PC-9 (cell line): Measurements from ENCODE around the gene DDX39B. TPM values are rescaled to one million over a fixed set of nuclear protein-coding genes. Genes with fewer than 3 reads are reported as not detected.
"Not testable (repeated sequence)": the region's sequence is repeated elsewhere in the genome, so short reads cannot be mapped to it uniquely, and the experiment has no call there.

Experiments
- BruUV-seq: library from RNA; stranded (reverse); fragments of 400-500 nt; replicated peaks from 2 replicates; lab custom pipeline; 2021; lab: Mats Ljungman, UMichigan
- CTCF ChIA-PET: fragments of 300-600 bp; sonication (Branson Sonifier 250); formaldehyde crosslinking; loops from one replicate; lab custom pipeline; 2022; ENCODE audit warnings: antibody characterized with exemption; lab: Charles Lee
- POLR2A ChIA-PET: fragments of 300-600 bp; sonication (Branson Sonifier 250); formaldehyde crosslinking; loops from one replicate; lab custom pipeline; 2022; ENCODE audit warnings: antibody characterized with exemption; ENCODE audit not compliant: unreplicated experiment; lab: Charles Lee
- DNase-seq, 2 experiments: peaks; one replicate each; pipeline versions ENCODE4 v3.0.0 to v3.0.0-alpha.2; 2015 to 2022; ENCODE audit warnings: mixed read lengths in 1 of 2
- H2AFZ ChIP-seq: fragments of 200-600 bp; sonication (generic); 2 replicates; pipeline ENCODE4 v1.8.1; 2017; ENCODE audit warnings: antibody characterized with exemption
- H3F3A ChIP-seq: fragments of 200-600 bp; sonication (generic); 2 replicates; pipeline ENCODE4 v1.8.1; 2017; ENCODE audit warnings: antibody characterized with exemption, mild to moderate bottlenecking, low read depth; ENCODE audit not compliant: insufficient read depth
- H3K27ac ChIP-seq: fragments of 200-600 bp; sonication (generic); 2 replicates; pipeline ENCODE4 v1.6.1; 2016; ENCODE audit warnings: mixed run types
- H3K27me3 ChIP-seq: fragments of 200-600 bp; sonication (generic); 2 replicates; pipeline ENCODE4 v1.6.1; 2016; ENCODE audit warnings: low read depth, mixed run types; ENCODE audit not compliant: insufficient read depth
- H3K36me3 ChIP-seq: fragments of 200-600 bp; sonication (generic); 2 replicates; pipeline ENCODE4 v1.6.1; 2016; ENCODE audit warnings: low read depth, mixed run types
- H3K4me1 ChIP-seq: fragments of 200-600 bp; sonication (generic); replicated peaks from 2 replicates; pipeline ENCODE4 v1.6.1; 2016; ENCODE audit warnings: mixed run types; ENCODE audit not compliant: insufficient read depth
- H3K4me2 ChIP-seq: fragments of 200-600 bp; sonication (generic); 2 replicates; pipeline ENCODE4 v1.6.1; 2017; ENCODE audit warnings: mixed run types
- H3K4me3 ChIP-seq: fragments of 200-600 bp; sonication (generic); 2 replicates; pipeline ENCODE4 v1.6.1; 2016; ENCODE audit warnings: mixed run types
- H3K79me2 ChIP-seq: fragments of 200-600 bp; sonication (generic); 2 replicates; pipeline ENCODE4 v1.6.1; 2017; ENCODE audit warnings: low read depth, mixed run types
- H3K9me2 ChIP-seq: fragments of 200-600 bp; sonication (generic); 2 replicates; pipeline ENCODE4 v1.8.1; 2017; ENCODE audit warnings: mild to moderate bottlenecking; ENCODE audit not compliant: insufficient read depth
- H3K9me3 ChIP-seq: fragments of 200-600 bp; sonication (generic); 2 replicates; pipeline ENCODE4 v1.8.1; 2016; ENCODE audit warnings: low read depth; ENCODE audit not compliant: insufficient read depth
- H4K20me1 ChIP-seq: fragments of 200-600 bp; sonication (generic); 2 replicates; pipeline ENCODE4 v1.8.1; 2017; ENCODE audit not compliant: insufficient read depth
- EZH2 ChIP-seq: fragments of 200-600 bp; sonication (generic); IDR thresholded peaks from 2 replicates; pipeline ENCODE4 v1.8.0; 2017; ENCODE audit warnings: antibody characterized with exemption, low read depth
- intact Hi-C: fragments of 100-400 bp; cut with micrococcal nuclease; formaldehyde crosslinking; loops from one replicate; pipeline ENCODE4 v1.10.0; 2022; ENCODE audit not compliant: unreplicated experiment
- total RNA-seq: library from RNA; stranded (reverse); gene quantifications from 2 replicates; pipeline ENCODE4 v1.2.3, GENCODE V29; 2021
- TF ChIP-seq, protein P1 (sequence below): fragments of 200-600 bp; sonication (generic); conservative IDR thresholded peaks from 2 replicates; pipeline ENCODE4 v1.6.1; 2017; ENCODE audit warnings: mixed run types, antibody characterized with exemption, mild to moderate bottlenecking, moderate library complexity

Gene DDX39B
- total RNA-seq, 1 experiment from 2014 or later = 383 TPM

DNA sequence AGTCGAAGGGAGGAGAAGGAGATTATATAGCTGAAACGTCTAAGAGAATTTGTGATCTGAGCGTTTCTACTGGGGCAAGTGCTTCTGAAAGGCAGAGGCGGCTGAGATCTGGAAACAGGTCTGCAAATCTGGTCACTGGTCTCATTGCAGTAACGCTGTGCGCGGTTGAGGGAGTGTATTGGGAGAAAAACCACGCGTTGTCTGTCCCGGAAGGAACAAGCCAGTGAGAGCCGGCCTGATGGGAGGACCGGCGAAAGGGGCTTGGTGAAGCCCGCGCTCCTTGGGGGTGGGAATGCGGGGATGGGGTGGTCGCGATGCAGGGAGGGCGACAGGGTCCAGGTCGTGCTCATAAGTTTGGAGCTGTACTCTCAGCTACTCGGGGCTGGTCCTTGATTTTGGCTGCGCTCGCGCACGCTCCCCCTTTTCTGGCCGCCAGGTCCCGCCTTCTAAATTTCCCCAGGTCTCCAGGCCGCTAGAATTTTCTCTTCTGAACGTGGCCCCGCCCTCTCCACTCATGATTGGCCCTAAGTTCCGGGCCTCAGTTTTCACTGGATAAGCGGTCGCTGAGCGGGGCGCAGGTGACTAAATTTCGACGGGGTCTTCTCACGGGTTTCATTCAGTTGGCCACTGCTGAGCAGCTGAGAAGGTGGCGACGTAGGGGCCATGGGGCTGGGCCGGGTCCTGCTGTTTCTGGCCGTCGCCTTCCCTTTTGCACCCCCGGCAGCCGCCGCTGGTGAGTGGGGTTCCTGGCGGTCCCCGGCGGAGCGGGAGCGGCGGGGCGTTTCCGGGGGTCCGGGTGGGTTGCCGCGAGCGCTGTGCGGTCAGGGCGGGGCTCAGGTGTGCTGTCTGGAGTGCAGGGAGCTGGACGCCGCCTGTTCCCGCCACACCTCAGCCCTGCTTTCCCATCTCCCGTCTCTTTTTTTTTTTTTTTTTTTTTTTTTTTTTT, 44.0 kb downstream of the DDX39B start, which contains the start of gene MICB:
TSS of gene MICB (plus strand) at position 615 of the 946 bp plus-strand sequence. CDS start at position 664, 49 bp downstream.
- DNase-seq = peak; percentile 85 to 86
- BruUV-seq = no TSS peak

DNA sequence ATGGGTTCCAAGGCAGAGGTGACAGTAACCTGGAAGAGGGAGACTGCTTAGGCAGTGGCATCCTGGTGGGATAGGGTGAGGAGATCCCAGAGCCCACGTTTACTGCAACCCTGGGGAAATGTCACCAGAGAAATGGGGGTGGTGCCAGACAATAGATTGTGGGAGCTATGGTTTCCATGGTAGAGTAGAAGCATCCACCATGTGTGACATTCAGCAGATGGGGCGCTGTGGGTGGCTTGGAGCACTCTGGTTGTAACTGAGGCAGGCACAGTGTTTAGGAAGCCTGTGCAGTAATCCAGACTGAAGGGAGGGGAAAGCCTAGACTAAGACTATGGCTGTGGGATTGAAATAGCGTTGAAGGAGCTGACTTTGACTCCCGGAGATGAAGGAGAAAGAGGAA, 45.0 kb downstream of the DDX39B start:
- H3K9me2 ChIP-seq, H3K27me3 ChIP-seq, DNase-seq, H3K9me3 ChIP-seq, H2AFZ ChIP-seq, BruUV-seq, CTCF ChIA-PET, H3K36me3 ChIP-seq, H3F3A ChIP-seq, H3K27ac ChIP-seq, H4K20me1 ChIP-seq: not testable (repeated sequence)
- POLR2A ChIA-PET = interaction anchor here (0.6 to 1.2 kb wide), 4 partner anchors 35 to 1864 kb away, joined by 3 to 12 read pairs (median 4); partner anchors contain the start of genes DDX39B and GABBR1
- peak overlapping the region; percentile 80 for H3K4me2 ChIP-seq
- H3K79me2 ChIP-seq = peaks cover 39% of the 10 kb centered on the region
- H3K4me3 ChIP-seq = peak overlapping the region; percentile 71; the same call in 1 of the 2 replicates
- intact Hi-C loops = loop anchor here (5.0 kb wide), 1 partner anchor 240 kb away; the partner anchor contains the start of gene CLIC1
- H3K4me1 ChIP-seq = peaks cover 26% of the 10 kb centered on the region

More for the DNA sequence above, 44.0 kb downstream of the DDX39B start, which contains the start of gene MICB:
- Histone ChIP-seq H3K27ac (peak within 1 kb of the TSS; percentile 32; the same call in 1 of the 2 replicates), H3K79me2 (peaks cover 49% of the 10 kb centered on the region), H3K9me3 (no peaks in the 10 kb centered on the region; the same call in 1 of the 2 replicates), H3K36me3 (no peaks in the 10 kb centered on the region), H3K9me2 (no peaks in the 10 kb centered on the region), H3K4me2 (peak within 1 kb of the TSS; percentile 80), H4K20me1 (no peaks in the 10 kb centered on the region), H3K4me1 (peaks cover 23% of the 10 kb centered on the region), H3F3A (no peaks in the 10 kb centered on the region), H3K4me3 (peak within 1 kb of the TSS; percentile 71), H3K27me3 (no peaks in the 10 kb centered on the region), H2AFZ (peak within 1 kb of the TSS; percentile 96)
- intact Hi-C loops = loop anchor here (1.0 to 5.0 kb wide), 2 partner anchors 43 to 239 kb away; partner anchors contain the start of gene CLIC1
- no peak for TF ChIP-seq EZH2
- TF ChIP-seq, protein P1, sequence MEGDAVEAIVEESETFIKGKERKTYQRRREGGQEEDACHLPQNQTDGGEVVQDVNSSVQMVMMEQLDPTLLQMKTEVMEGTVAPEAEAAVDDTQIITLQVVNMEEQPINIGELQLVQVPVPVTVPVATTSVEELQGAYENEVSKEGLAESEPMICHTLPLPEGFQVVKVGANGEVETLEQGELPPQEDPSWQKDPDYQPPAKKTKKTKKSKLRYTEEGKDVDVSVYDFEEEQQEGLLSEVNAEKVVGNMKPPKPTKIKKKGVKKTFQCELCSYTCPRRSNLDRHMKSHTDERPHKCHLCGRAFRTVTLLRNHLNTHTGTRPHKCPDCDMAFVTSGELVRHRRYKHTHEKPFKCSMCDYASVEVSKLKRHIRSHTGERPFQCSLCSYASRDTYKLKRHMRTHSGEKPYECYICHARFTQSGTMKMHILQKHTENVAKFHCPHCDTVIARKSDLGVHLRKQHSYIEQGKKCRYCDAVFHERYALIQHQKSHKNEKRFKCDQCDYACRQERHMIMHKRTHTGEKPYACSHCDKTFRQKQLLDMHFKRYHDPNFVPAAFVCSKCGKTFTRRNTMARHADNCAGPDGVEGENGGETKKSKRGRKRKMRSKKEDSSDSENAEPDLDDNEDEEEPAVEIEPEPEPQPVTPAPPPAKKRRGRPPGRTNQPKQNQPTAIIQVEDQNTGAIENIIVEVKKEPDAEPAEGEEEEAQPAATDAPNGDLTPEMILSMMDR = no peak
- ChIA-PET POLR2A (interaction anchor here (0.5 to 1.2 kb wide), 7 partner anchors 35 to 1322 kb away, joined by 3 to 15 read pairs (median 5); partner anchors contain the start of genes DDX39B, HSPA1A and HSPA1L), CTCF (interaction anchor here (0.9 kb wide), 1 partner anchor 9 kb away, joined by 3 read pairs; no protein-coding TSS in a partner anchor)

DNA sequence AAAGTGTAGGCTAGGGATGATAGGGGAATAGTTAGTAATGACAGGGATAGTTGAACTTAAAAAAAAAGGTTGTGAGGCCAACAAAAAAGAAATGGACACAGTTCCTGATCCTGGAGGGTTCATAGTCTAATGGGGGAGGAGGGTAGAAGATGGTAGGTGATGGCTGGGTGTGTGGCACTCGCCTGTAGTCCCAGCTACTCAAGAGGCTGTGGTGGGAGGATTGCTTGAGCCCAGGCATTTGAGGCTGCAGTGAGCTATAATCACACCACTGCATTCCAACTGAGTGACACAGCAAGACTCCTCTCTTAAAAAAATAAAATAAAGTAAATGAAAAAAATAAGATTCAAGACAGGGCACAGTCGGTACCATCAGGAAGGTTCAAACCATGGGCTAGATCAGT, 46.2 kb downstream of the DDX39B start:
- no peaks in the 10 kb centered on the region for H3K9me3 ChIP-seq
- POLR2A ChIA-PET = interaction anchor here (0.5 to 0.9 kb wide), 5 partner anchors 14 to 424 kb away, joined by 3 to 8 read pairs (median 4); no protein-coding TSS in a partner anchor
- peaks cover 26% of the 10 kb centered on the region for H3K4me1 ChIP-seq
- H3K4me2 ChIP-seq = peak overlapping the region; percentile 79
- intact Hi-C loops = loop anchor here (2.0 to 5.0 kb wide), 2 partner anchors 95 to 242 kb away; partner anchors contain the start of gene CLIC1
- no peaks in the 10 kb centered on the region for H3K9me2 ChIP-seq
- CTCF ChIA-PET = interaction anchor here (0.7 to 0.8 kb wide), 2 partner anchors 31 to 46 kb away, joined by 3 read pairs; no protein-coding TSS in a partner anchor
- H3K27ac ChIP-seq = peak overlapping the region; percentile 47
- H3K27me3 ChIP-seq = no peaks in the 10 kb centered on the region
- no peak overlapping the region for H2AFZ ChIP-seq
- peak; percentile 50 to 53 for DNase-seq
- no peak for TF ChIP-seq EZH2
- TF ChIP-seq, protein P1 = no peak
- H3K4me3 ChIP-seq = peak overlapping the region; percentile 67; the same call in 1 of the 2 replicates
- BruUV-seq = TSS peak; percentile 20
- H3K79me2 ChIP-seq = peaks cover 26% of the 10 kb centered on the region
- H4K20me1 ChIP-seq = no peaks in the 10 kb centered on the region
- H3K36me3 ChIP-seq = no peaks in the 10 kb centered on the region
- no peaks in the 10 kb centered on the region for H3F3A ChIP-seq
